ENCODE data around the gene GRAMD1A. TPM values are rescaled to one million over a fixed set of nuclear protein-coding genes. Genes with fewer than 3 reads are reported as not detected.
A peak's percentile ranks its signal among the peaks of the same experiment; 100 is the strongest.

Gene GRAMD1A
- total RNA-seq, 4 donors from 2014 or later: 38.8 to 45.1 (median 43.7) TPM

- intact Hi-C loops (cut with DNase I; ENCODE audit: low total_unique reads) (loop anchor here (1.0 to 5.0 kb wide), 2 partner anchors 109 to 237 kb away; partner anchors contain the start of gene USF2), in situ Hi-C loops (cut with MboI; ENCODE audit: low sequenced_read_pairs in 4 of 4) (no loop called here)
- no peaks in the 10 kb centered on the region for H3K9me3 ChIP-seq
- peak within 1 kb of the TSS; percentile 55 to 78 (median 68) for H3K4me3 ChIP-seq
- H3K4me1 ChIP-seq: peaks cover 61 to 62% of the 10 kb centered on the region in 2 donors
- peak; percentile 60 to 67 for ATAC-seq
- TF ChIP-seq, protein P1, sequence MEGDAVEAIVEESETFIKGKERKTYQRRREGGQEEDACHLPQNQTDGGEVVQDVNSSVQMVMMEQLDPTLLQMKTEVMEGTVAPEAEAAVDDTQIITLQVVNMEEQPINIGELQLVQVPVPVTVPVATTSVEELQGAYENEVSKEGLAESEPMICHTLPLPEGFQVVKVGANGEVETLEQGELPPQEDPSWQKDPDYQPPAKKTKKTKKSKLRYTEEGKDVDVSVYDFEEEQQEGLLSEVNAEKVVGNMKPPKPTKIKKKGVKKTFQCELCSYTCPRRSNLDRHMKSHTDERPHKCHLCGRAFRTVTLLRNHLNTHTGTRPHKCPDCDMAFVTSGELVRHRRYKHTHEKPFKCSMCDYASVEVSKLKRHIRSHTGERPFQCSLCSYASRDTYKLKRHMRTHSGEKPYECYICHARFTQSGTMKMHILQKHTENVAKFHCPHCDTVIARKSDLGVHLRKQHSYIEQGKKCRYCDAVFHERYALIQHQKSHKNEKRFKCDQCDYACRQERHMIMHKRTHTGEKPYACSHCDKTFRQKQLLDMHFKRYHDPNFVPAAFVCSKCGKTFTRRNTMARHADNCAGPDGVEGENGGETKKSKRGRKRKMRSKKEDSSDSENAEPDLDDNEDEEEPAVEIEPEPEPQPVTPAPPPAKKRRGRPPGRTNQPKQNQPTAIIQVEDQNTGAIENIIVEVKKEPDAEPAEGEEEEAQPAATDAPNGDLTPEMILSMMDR (IDR thresholded peaks at IDR 0.05 in 4 of 5, conservative IDR thresholded peaks at IDR 0.05 in 1 of 5): no peak
- TF ChIP-seq POLR2A (IDR thresholded peaks at IDR 0.05): peak; percentile 74 to 81
- DNase-seq: peak; percentile 61 to 80
- no peaks in the 10 kb centered on the region for H3K27me3 ChIP-seq
- H3K27ac ChIP-seq: peak within 1 kb of the TSS; percentile 97 to 98 (median 98)
- H3K36me3 ChIP-seq: peaks cover 0 to 31% of the 10 kb centered on the region in 2 donors
Observed at GRCh38 chr19:35030257-35031071, 30.3 kb downstream of the GRAMD1A start, which contains the start of gene SCN1B. TSS of gene SCN1B (plus strand) at chr19:35030470. CDS start at chr19:35030821, 351 bp downstream.

DNA sequence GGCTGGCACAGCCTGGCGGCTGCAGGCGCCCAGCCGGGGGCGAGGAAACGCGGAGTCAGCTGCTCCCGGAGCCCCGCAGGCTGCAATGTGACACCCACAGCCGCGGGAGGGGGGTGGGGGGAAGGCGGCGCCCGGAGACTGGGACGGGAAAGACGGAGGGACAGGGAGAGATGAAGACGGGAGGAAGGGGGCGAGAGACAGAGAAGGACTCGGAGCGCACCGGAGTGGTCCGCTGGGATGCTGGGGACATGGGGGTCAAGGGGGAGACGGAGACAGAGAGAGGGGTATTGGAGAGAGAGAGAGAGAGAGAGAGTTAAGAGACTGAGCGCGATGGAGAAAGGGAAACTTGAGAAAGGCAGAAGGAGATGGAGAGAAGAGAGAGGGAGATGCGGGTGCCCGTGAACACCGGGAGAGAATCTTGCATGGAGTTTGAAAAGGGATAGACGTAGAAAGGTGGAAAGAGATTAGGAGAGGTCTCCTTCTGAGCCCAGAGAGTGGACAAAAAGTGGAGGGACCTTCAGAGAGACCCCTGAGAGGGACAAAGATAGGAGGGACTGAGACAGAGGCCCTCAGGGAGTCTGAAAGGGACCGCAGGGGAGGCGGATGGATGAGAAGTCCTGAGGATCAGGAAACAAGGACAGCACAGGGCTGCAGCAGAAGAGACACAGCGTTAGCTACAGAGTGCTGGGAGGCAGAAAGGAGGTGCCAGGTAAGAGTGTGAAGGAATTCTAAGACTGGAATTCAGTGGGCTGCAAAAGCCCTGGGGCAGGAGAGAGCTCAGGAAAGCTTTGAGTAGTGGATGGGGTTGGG is 31.2 kb downstream of the GRAMD1A start:
- peaks cover 0 to 33% of the 10 kb centered on the region in 2 donors for H3K36me3 ChIP-seq
- no peaks in the 10 kb centered on the region for H3K9me3 ChIP-seq
- DNase-seq (peak; percentile 71 to 86), ATAC-seq (peak; percentile 58 to 61)
- in situ Hi-C loops (cut with MboI; ENCODE audit: low sequenced_read_pairs in 4 of 4): no loop called here
- H3K27ac ChIP-seq: peak overlapping the region; percentile 97 to 98 (median 98)
- TF ChIP-seq, protein P1 (IDR thresholded peaks at IDR 0.05 in 4 of 5, conservative IDR thresholded peaks at IDR 0.05 in 1 of 5): no peak
- TF ChIP-seq POLR2A (IDR thresholded peaks at IDR 0.05): peak; percentile 38 to 81
- peak overlapping the region; percentile 55 to 78 (median 68) for H3K4me3 ChIP-seq
- intact Hi-C loops (cut with DNase I; ENCODE audit: low total_unique reads): loop anchor here (5.0 kb wide), 1 partner anchor 236 kb away; the partner anchor contains the start of gene USF2
- peaks cover 62 to 68% of the 10 kb centered on the region in 2 donors for H3K4me1 ChIP-seq
- no peaks in the 10 kb centered on the region for H3K27me3 ChIP-seq

GRCh38 chr19:35032356-35032865 is 32.3 kb downstream of the GRAMD1A start:
- no peak for ATAC-seq
- peaks cover 0 to 24% of the 10 kb centered on the region in 2 donors for H3K36me3 ChIP-seq
- peak overlapping the region; percentile 55 to 78 (median 68) for H3K4me3 ChIP-seq
- H3K9me3 ChIP-seq: no peaks in the 10 kb centered on the region
- in situ Hi-C loops (cut with MboI; ENCODE audit: low sequenced_read_pairs in 4 of 4) (no loop called here), intact Hi-C loops (cut with DNase I; ENCODE audit: low total_unique reads) (loop anchor here (5.0 kb wide), 1 partner anchor 235 kb away; the partner anchor contains the start of gene USF2)
- TF ChIP-seq, protein P1 (IDR thresholded peaks at IDR 0.05 in 4 of 5, conservative IDR thresholded peaks at IDR 0.05 in 1 of 5): no peak
- no peak for TF ChIP-seq POLR2A (IDR thresholded peaks at IDR 0.05)
- H3K27me3 ChIP-seq: no peaks in the 10 kb centered on the region
- no peak for DNase-seq
- peaks cover 68 to 78% of the 10 kb centered on the region in 2 donors for H3K4me1 ChIP-seq
- peak overlapping the region; percentile 97 to 98 (median 98) for H3K27ac ChIP-seq

Data from gastrocnemius medialis (tissue), 4 donors.